Suprapubic skin (tissue), 4 donors: ENCODE measurements around the gene EDC4. TPM values are rescaled to one million over a fixed set of nuclear protein-coding genes. Genes with fewer than 3 reads are reported as not detected.
A peak's percentile ranks its signal among the peaks of the same experiment; 100 is the strongest.

Experiments
- DNase-seq, 2 donors: peaks; one replicate each; pipeline ENCODE4 v3.0.0-alpha.2; 2019; ENCODE audit warnings: low spot score in 2 of 2
- H3K27ac ChIP-seq: fragments of 200-600 bp; sonication (generic); one replicate; pipeline ENCODE4 v1.5.1; 2019
- H3K27me3 ChIP-seq: fragments of 200-600 bp; sonication (generic); one replicate; pipeline ENCODE4 v1.5.1; 2019
- H3K36me3 ChIP-seq: fragments of 200-600 bp; sonication (generic); one replicate; pipeline ENCODE4 v1.5.1; 2019
- H3K4me1 ChIP-seq: fragments of 200-600 bp; sonication (generic); one replicate; pipeline ENCODE4 v1.5.1; 2019
- H3K4me3 ChIP-seq: fragments of 200-600 bp; sonication (generic); one replicate; pipeline ENCODE4 v1.5.1; 2019; ENCODE audit warnings: mild to moderate bottlenecking
- H3K9me3 ChIP-seq: fragments of 200-600 bp; sonication (generic); one replicate; pipeline ENCODE4 v1.5.1; 2019
- CTCF ChIP-seq, 2 donors: fragments of 200-600 bp in 1 of 2; fragments of 450-650 bp in 1 of 2; sonication (generic) in 1 of 2; IDR thresholded peaks; one replicate each; pipeline ENCODE4 v1.5.1; 2016 to 2019; ENCODE audit warnings: antibody characterized with exemption in 2 of 2, mild to moderate bottlenecking in 1 of 2, moderate library complexity in 1 of 2
- EP300 ChIP-seq: sonication (generic); formaldehyde crosslinking; IDR thresholded peaks from one replicate; pipeline ENCODE4 v1.6.1; 2017; ENCODE audit warnings: antibody characterized with exemption
- POLR2A ChIP-seq, 2 donors: fragments of 450-650 bp; IDR thresholded peaks; one replicate each; pipeline ENCODE4 v1.6.1; 2017; ENCODE audit warnings: antibody characterized with exemption in 2 of 2, mild to moderate bottlenecking in 2 of 2, moderate library complexity in 2 of 2
- POLR2AphosphoS5 ChIP-seq, 3 donors: sonication (generic); formaldehyde crosslinking; IDR thresholded peaks; one replicate each; pipeline ENCODE4 v1.6.1; 2017; ENCODE audit warnings: antibody characterized with exemption in 3 of 3
- WGBS: methylation state at CpG from one replicate; pipeline ENCODE4 v1.1.5; 2018; 5-methylcytosine and 5-hydroxymethylcytosine counted together
- total RNA-seq, 4 donors: library from RNA; depleted of rRNA; stranded (reverse); fragments of >200 nt; gene quantifications; one replicate each; pipeline ENCODE4 v1.1.0, GENCODE V29; 2016

EDC4 gene
- total RNA-seq, 4 donors from 2014 or later = 59.5 to 110 (median 68.0) TPM

- no peak overlapping the region for H3K4me3 ChIP-seq
- peaks cover 68% of the 10 kb centered on the region for H3K4me1 ChIP-seq
- peak overlapping the region; percentile 60 for H3K27ac ChIP-seq
- TF ChIP-seq CTCF (IDR thresholded peaks at IDR 0.05) (no peak), EP300 (no peak), POLR2A (IDR thresholded peaks at IDR 0.05) (no peak), POLR2AphosphoS5 (IDR thresholded peaks at IDR 0.05) (no peak)
- peaks cover 7% of the 10 kb centered on the region for H3K36me3 ChIP-seq
- 33% methylated on average over 3 of the region's 8 CpGs for WGBS
- no peaks in the 10 kb centered on the region for H3K9me3 ChIP-seq
- peak in 1 of 2 donors; percentile 65 for DNase-seq
- H3K27me3 ChIP-seq = no peaks in the 10 kb centered on the region
Observed at GRCh38 chr16:67922740-67923139, 49.9 kb downstream of the EDC4 start.

GRCh38 chr16:67923414-67924116 is 50.7 kb downstream of the EDC4 start:
- DNase-seq = peak in 1 of 2 donors; percentile 67
- 46% methylated on average over 7 of the region's 10 CpGs for WGBS
- TF ChIP-seq POLR2A (IDR thresholded peaks at IDR 0.05) (no peak), POLR2AphosphoS5 (IDR thresholded peaks at IDR 0.05) (no peak), EP300 (no peak)
- Histone ChIP-seq H3K4me1 (peaks cover 70% of the 10 kb centered on the region), H3K27me3 (no peaks in the 10 kb centered on the region), H3K36me3 (peaks cover 12% of the 10 kb centered on the region), H3K4me3 (no peak overlapping the region), H3K27ac (peak overlapping the region; percentile 60), H3K9me3 (no peaks in the 10 kb centered on the region)

GRCh38 chr16:67924140-67924906 is 51.5 kb downstream of the EDC4 start:
- H3K27ac ChIP-seq = no peak overlapping the region

GRCh38 chr16:67926181-67926750 is 53.4 kb downstream of the EDC4 start:
- WGBS = 44% methylated on average over 8 of the region's 13 CpGs
- no peak overlapping the region for H3K4me3 ChIP-seq
- TF ChIP-seq EP300 (no peak), POLR2A (IDR thresholded peaks at IDR 0.05) (no peak), CTCF (IDR thresholded peaks at IDR 0.05) (no peak), POLR2AphosphoS5 (IDR thresholded peaks at IDR 0.05) (no peak)
- H3K27ac ChIP-seq = peak overlapping the region; percentile 2
- peaks cover 30% of the 10 kb centered on the region for H3K36me3 ChIP-seq
- H3K9me3 ChIP-seq = no peaks in the 10 kb centered on the region
- no peaks in the 10 kb centered on the region for H3K27me3 ChIP-seq
- no peak for DNase-seq
- peaks cover 49% of the 10 kb centered on the region for H3K4me1 ChIP-seq

More at GRCh38 chr16:67924140-67924906, 51.5 kb downstream of the EDC4 start:
- no peak for TF ChIP-seq CTCF (IDR thresholded peaks at IDR 0.05)
- TF ChIP-seq POLR2AphosphoS5 (IDR thresholded peaks at IDR 0.05) = no peak
- TF ChIP-seq EP300 = no peak
- TF ChIP-seq POLR2A (IDR thresholded peaks at IDR 0.05) = no peak
- no peak for DNase-seq
- no peak overlapping the region for H3K4me3 ChIP-seq
- peaks cover 13% of the 10 kb centered on the region for H3K36me3 ChIP-seq
- no peaks in the 10 kb centered on the region for H3K27me3 ChIP-seq
- peaks cover 64% of the 10 kb centered on the region for H3K4me1 ChIP-seq
- H3K9me3 ChIP-seq = no peaks in the 10 kb centered on the region
- 89% methylated on average over 1 of the region's 10 CpGs for WGBS

GRCh38 chr16:67927131-67927941 is 54.5 kb downstream of the EDC4 start:
- TF ChIP-seq EP300 = no peak
- no peak for TF ChIP-seq POLR2AphosphoS5 (IDR thresholded peaks at IDR 0.05)
- no peak for TF ChIP-seq POLR2A (IDR thresholded peaks at IDR 0.05)
- TF ChIP-seq CTCF (IDR thresholded peaks at IDR 0.05) = no peak
- DNase-seq = no peak
- Histone ChIP-seq H3K4me1 (peaks cover 43% of the 10 kb centered on the region), H3K36me3 (peaks cover 34% of the 10 kb centered on the region), H3K9me3 (no peaks in the 10 kb centered on the region), H3K4me3 (no peak overlapping the region), H3K27me3 (no peaks in the 10 kb centered on the region), H3K27ac (no peak overlapping the region)
- WGBS = 90% methylated on average over 22 of the region's 22 CpGs
